Stimulated activated CD8-positive, alpha-beta memory T cell treated with anti-CD3 and anti-CD28 coated beads, Interleukin-4, amount 100 ng/mL, for 24 hours (primary cell): ENCODE results near the gene LAMP2.
"Not testable (repeated sequence)": the region's sequence is repeated elsewhere in the genome, so short reads cannot be mapped to it uniquely, and the experiment has no call there.

ENCODE experiments used
- DNase-seq: peaks from one replicate; pipeline ENCODE4 v3.0.0-alpha.2; 2020; ENCODE audit warnings: low read depth

The LAMP2 gene

GRCh38 chrX:120468825-120469525 lies at the start of gene LAMP2:
LAMP2 (minus strand) TSS chrX:120469296; CDS start chrX:120469169, 127 bp downstream.
- peak; percentile 73 for DNase-seq

DNA sequence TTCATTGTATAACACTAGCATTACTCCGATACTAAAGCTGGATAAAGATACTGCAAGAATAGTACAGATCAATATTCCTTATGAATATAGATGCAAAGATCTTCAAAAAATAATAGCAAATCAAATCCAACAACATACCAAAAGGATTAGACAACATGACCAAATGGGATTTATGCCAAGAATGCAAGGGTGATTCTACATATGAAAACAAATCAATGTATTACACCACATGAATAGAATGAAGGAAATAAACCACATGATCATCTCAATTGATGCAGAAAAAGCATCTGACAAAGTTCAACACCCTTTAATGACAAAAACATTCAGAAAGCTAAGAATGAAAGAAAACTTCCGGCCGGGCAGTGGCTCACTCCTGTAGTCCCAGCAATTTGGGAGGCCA lies 48.8 kb upstream of the LAMP2 start:
- DNase-seq = no peak

GRCh38 chrX:120514236-120514635 lies 45.1 kb upstream of the LAMP2 start:
- no peak for DNase-seq

GRCh38 chrX:120512627-120513026 lies 43.5 kb upstream of the LAMP2 start:
- DNase-seq = no peak

DNA sequence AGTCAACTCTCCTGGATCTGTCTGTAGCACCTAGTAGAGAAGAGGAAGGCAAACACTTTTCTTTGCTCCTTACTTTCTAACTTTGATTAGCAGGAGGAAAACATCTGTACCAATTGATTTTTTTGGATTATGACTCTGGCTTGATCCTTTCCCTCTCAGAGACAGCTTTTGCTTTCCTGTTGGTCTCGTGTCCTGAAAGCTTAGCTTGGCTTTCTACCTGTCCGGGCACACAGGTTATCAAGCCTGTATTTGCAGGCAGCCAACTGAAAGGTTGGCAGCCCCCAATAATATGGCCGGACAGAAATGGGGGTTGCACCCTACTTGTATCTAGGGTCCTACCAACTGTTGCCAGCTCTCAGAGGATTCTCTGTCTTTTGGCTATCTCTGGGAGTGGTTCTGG lies 43.1 kb upstream of the LAMP2 start:
- DNase-seq = no peak

- no peak for DNase-seq
These were observed 35.5 kb upstream of the LAMP2 start for GRCh38 chrX:120504569-120504968.

DNA sequence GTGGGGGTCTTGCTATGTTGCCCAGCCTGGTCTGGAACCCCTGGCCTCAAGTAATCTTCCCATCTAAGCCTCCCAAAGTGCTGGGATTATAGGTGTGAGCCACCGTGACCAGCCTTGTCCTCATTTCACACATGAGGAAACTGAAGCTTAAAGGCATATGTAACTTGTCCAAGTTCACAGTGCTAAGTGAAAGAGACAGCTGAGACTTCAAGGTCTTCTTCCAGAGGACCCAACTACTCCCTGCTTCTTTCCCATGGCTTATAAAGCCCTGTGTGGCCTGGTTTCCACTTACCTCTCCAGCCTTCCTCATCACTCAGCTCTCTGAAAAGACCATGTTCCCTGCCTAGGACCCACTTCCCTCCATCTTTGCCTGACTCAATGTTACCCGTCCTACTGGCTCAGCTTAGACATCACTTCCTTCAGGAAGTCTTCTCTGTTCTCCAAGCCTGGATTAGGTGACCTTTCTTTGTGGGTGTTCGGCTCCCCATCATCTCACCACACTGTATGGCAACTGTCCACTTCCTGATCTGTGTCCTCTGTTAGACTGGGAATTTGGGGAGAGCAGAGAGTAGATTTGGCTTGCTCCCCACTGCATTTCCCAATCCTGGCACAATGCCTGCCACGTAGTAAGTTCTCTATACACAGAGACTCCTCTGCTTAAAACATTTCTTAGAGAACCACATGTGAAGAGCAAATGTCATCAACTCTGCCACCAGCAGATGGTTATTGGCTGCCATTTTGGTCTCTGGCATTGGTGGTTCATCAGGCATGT lies 30.4 kb upstream of the LAMP2 start:
- DNase-seq = no peak

GRCh38 chrX:120490119-120490518 lies 21.0 kb upstream of the LAMP2 start:
- DNase-seq = not testable (repeated sequence)

- no peak for DNase-seq
These were observed 17.7 kb upstream of the LAMP2 start for GRCh38 chrX:120486786-120487185.

DNA sequence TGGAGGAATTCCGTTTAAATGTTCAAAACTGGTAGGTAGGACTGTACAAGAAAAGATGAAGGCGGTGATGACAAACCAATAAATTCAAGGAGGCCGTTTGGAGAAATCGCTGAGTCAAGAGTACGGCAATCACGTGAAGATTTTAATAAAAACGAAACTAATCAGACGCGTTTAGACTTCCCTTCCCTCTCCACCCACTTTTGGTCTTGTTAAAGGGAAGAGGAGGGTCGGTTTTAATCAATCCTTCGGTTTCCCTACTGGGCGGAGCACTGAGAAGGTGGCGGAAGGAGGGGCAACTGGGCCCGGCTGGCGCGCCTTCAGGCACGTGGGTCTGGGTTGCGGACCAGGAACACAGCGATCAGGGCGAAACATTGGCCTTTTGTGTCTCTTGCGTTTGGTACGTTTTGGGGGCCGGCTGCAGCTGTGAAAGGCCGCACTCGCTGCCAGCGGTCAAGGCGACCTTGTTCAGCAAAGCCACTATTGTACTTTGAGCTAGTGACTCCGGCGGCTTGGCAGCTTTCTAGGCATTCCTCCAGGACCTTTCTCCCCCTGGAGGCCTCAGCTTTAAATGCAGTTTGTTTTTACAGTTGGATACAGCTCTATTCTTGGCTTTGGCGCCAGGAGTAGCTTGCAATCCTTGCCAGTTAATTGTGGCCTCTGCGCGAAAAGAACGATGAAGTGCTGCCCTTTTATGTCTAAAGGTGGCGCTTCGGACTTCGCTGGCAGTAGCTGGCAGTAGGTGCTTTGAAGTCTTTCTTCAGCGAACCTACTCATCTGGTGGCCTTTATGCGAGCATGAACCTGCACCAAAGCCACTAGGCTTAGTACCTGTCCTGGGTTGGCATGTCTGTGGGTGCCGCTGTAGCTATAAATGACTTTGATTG lies 16.8 kb upstream of the LAMP2 start:
- peak; percentile 21 for DNase-seq

DNA sequence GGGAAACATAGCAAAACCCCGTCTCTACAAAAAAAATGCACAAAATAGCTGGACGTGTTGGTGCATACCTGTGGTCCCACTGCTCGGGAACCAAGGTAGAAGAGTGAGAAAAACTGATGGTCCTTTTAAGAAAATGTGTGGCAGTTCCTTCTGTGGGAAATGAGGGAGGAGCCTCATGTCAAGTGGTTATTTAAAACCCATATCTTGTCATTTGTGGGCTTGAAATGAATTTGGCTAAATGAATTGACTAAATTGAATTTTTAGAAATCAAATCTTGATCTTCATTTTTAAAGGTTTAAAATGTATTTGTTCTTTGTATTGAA lies 16.2 kb upstream of the LAMP2 start:
- DNase-seq = no peak

GRCh38 chrX:120477453-120477852 lies 8.4 kb upstream of the LAMP2 start:
- DNase-seq = no peak

GRCh38 chrX:120476714-120477113 lies 7.6 kb upstream of the LAMP2 start:
- no peak for DNase-seq

DNA sequence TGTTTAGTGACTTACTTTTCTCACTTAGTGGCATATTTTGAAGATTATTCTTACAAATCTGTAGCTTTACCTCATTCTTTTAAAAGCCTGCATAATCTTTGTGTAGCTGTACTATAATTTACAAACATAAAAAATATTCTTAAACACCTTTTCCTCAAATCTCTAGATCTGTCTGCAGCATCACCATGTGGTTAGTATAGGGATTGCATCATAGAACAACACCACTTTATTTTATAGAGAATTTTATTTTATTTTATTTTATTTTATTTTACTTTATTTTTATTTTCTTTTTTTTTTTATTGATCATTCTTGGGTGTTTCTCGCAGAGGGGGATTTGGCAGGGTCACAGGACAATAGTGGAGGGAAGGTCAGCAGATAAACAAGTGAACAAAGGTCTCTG lies 6.4 kb upstream of the LAMP2 start:
- DNase-seq = not testable (repeated sequence)

- no peak for DNase-seq
These were observed 5.0 kb upstream of the LAMP2 start for GRCh38 chrX:120474085-120474484.

DNA sequence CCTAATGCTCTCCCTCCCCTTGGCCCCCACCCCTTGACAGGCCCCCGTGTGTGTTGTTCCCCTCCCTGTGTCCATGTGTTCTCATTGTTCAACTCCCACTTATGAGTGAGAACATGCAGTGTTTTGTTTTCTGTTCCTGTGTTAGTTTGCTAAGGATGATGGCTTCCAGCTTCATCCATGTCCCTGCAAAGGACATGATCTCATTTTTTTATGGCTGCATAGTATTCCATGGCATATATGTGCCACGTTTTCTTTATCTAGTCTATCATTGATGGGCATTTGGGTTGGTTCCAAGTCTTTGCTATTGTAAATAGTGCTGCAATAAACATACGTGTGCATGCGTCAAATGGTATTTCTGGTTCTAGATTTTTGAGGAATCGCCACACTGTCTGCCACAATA lies 561 bp upstream of the LAMP2 start:
- not testable (repeated sequence) for DNase-seq

DNA sequence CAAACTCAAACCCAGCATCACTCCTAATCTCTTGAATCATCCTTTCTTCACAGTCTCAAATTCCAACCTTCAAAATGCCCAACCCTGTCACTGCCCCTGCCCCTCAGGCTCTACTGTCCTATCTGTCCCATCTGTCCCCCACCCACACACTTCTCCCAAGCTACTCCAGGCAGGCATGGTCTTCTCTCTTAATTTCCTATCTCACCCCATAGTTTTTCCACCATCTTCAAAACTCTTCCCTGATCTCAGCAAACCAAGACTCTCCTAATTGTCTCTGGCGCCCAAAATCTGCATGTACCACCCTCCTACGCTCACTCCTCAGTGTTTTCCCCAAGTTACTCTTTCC lies 644 bp downstream of the LAMP2 start:
- no peak for DNase-seq

GRCh38 chrX:120468071-120468470 lies 1.0 kb downstream of the LAMP2 start:
- no peak for DNase-seq

GRCh38 chrX:120464411-120464810 lies 4.7 kb downstream of the LAMP2 start:
- DNase-seq = no peak

- DNase-seq = no peak
These were observed 5.9 kb downstream of the LAMP2 start for GRCh38 chrX:120463241-120463640.

DNA sequence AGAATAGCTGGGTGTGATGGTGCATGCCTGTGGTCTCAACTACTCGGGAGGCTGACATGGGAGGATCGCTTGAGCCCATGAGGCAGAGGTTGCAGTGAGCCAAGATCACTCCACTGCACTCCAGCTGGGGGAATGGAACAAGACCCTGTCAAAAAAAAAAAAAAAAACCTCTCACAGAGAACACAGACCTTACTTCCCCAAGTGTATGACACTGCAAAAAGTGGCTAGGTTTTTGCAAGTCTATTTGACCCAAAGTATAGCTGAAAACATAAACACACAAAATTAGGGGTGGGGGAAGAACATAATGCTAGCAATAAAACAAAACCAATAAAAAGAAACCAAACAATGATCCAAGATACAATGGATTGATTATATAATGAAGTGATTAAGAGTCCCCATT lies 6.7 kb downstream of the LAMP2 start:
- no peak for DNase-seq

DNA sequence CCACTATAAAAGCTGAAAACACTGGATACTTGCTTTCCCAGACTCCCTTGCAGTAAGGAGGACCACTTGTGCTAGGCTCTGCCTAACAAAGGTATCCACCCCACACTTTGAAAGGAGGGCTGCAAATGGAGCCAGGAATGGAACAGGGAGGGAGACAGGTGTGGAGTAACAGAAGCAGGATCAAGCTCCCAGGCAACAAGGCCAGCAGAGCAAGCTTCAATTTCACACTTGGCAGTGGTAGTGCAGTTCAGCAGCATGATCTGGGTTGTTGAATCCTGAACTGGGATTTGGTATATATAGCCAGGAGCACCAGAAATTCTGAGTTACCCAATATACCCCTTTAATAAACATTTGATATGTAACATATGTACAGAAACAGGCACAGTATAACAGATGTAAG lies 9.8 kb downstream of the LAMP2 start:
- DNase-seq = no peak

GRCh38 chrX:120457766-120458180 lies 11.3 kb downstream of the LAMP2 start:
- no peak for DNase-seq
